GM10248 (cell line): ENCODE data around the gene CDC42EP5.

Source experiments
- CTCF ChIA-PET: fragments of 300-600 bp; sonication (Branson Sonifier 250); formaldehyde crosslinking; extraction: SDS; loops from one replicate; lab custom pipeline; 2021; ENCODE audit warnings: antibody characterized with exemption; lab: Yijun Ruan, JAX
- POLR2A ChIA-PET: fragments of 350-650 bp; sonication (Branson Sonifier 250); formaldehyde crosslinking; extraction: SDS; loops from one replicate; lab custom pipeline; 2020; ENCODE audit warnings: antibody characterized with exemption; lab: Yijun Ruan, JAX
- DNase-seq: peaks from one replicate; pipeline ENCODE4 v3.0.0; 2012; ENCODE audit errors: extremely low spot score
- CTCF ChIP-seq: IDR thresholded peaks from 2 replicates; pipeline ENCODE4 v1.5.1; 2012; ENCODE audit warnings: mild to moderate bottlenecking, low read depth; ENCODE audit errors: extremely low read depth, missing control alignments, control extremely low read depth

Gene CDC42EP5

GRCh38 chr19:54427586-54427985 lies 45.5 kb downstream of the CDC42EP5 start:
- no peak for DNase-seq
- CTCF ChIA-PET: interaction anchor here (1.4 kb wide), 1 partner anchor 8 kb away, joined by 4 read pairs; no protein-coding TSS in a partner anchor
- no peak for TF ChIP-seq CTCF
- POLR2A ChIA-PET: interaction anchor here (0.6 kb wide), 1 partner anchor 379 kb away, joined by 3 read pairs; no protein-coding TSS in a partner anchor

GRCh38 chr19:54426291-54426931 lies 46.7 kb downstream of the CDC42EP5 start:
- no peak for DNase-seq
- POLR2A ChIA-PET: no interaction called here
- CTCF ChIA-PET: interaction anchor here (1.9 kb wide), 1 partner anchor 35 kb away, joined by 5 read pairs; no protein-coding TSS in a partner anchor
- TF ChIP-seq CTCF: no peak

- DNase-seq: no peak
- CTCF ChIA-PET: interaction anchor here (1.9 kb wide), 1 partner anchor 34 kb away, joined by 5 read pairs; no protein-coding TSS in a partner anchor
- POLR2A ChIA-PET: interaction anchor here (0.7 kb wide), 1 partner anchor 25 kb away, joined by 5 read pairs; no protein-coding TSS in a partner anchor
- TF ChIP-seq CTCF: no peak
These were observed 47.7 kb downstream of the CDC42EP5 start for GRCh38 chr19:54425382-54425723.

GRCh38 chr19:54424660-54425381 lies 48.3 kb downstream of the CDC42EP5 start:
- TF ChIP-seq CTCF: no peak
- ChIA-PET POLR2A (interaction anchor here (0.7 kb wide), 1 partner anchor 25 kb away, joined by 5 read pairs; no protein-coding TSS in a partner anchor), CTCF (interaction anchor here (1.2 to 1.9 kb wide), 2 partner anchors 15 to 34 kb away, joined by 3 to 5 read pairs; no protein-coding TSS in a partner anchor)
- DNase-seq: no peak

- CTCF ChIA-PET: interaction anchor here (1.2 kb wide), 1 partner anchor 16 kb away, joined by 3 read pairs; no protein-coding TSS in a partner anchor
- TF ChIP-seq CTCF: no peak
- no peak for DNase-seq
- POLR2A ChIA-PET: no interaction called here
These were observed 48.9 kb downstream of the CDC42EP5 start for GRCh38 chr19:54424201-54424600.

GRCh38 chr19:54422136-54422535 lies 51.0 kb downstream of the CDC42EP5 start:
- no peak for TF ChIP-seq CTCF
- ChIA-PET CTCF (no interaction called here), POLR2A (interaction anchor here (0.5 kb wide), 1 partner anchor 1698 kb away, joined by 4 read pairs; no protein-coding TSS in a partner anchor)
- DNase-seq: no peak
